Testis (tissue), 2 donors: ENCODE measurements around the gene SERBP1.

ENCODE experiments used
- CTCF ChIP-seq, 3 experiments: fragments of 450-650 bp in 2 of 3; fragments of 200-600 bp in 1 of 3; sonication (generic) in 1 of 3; IDR thresholded peaks; one replicate each; pipeline ENCODE4 v1.5.1; 2016 to 2019; ENCODE audit warnings: antibody characterized with exemption in 3 of 3, mild to moderate bottlenecking in 2 of 3, moderate library complexity in 1 of 3
- POLR2A ChIP-seq: fragments of 450-650 bp; IDR thresholded peaks from one replicate; pipeline ENCODE4 v1.6.1; 2017; ENCODE audit warnings: antibody characterized with exemption, mild to moderate bottlenecking, moderate library complexity

DNA sequence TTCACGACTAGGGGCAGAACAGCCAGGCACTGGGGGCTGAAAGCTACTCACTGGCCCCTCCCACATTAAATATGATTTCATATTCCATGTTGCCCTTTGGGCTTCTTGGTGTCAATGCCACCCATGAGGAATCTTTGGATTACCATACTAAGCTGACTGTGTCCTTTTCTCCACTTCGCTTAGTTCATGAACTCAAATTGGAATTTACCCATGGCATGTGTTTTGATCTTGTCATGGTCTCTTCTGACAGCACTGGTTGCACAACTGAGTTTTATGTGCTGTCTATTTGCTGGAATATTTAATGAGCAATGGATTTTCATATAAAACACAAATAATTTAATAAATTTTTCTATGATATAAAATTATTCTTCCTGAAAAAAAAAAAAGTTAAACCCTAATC, 59.2 kb downstream of the SERBP1 start:
- no peak for TF ChIP-seq CTCF (IDR thresholded peaks at IDR 0.05)
- TF ChIP-seq POLR2A = no peak
